Bronchial epithelial cell (primary cell): ENCODE measurements around the gene YIF1B. TPM values are rescaled to one million over a fixed set of nuclear protein-coding genes. Genes with fewer than 3 reads are reported as not detected.

Source experiments
- DNase-seq: peaks from one replicate; pipeline ENCODE4 v3.0.0-alpha.2; 2010; ENCODE audit warnings: low read depth
- FAIRE-seq: peaks from 2 replicates; lab custom pipeline; 2011; peaks lifted over from hg19 to GRCh38; lab: Jason Lieb, UNC
- H3K27me3 ChIP-seq: 2 replicates; pipeline ENCODE4 v1.5.1; 2011; ENCODE audit warnings: low read length; ENCODE audit not compliant: control insufficient read depth, insufficient read depth
- H3K36me3 ChIP-seq: 2 replicates; pipeline ENCODE4 v1.5.1; 2011; ENCODE audit warnings: low read length; ENCODE audit not compliant: control insufficient read depth, insufficient read depth
- H3K4me3 ChIP-seq: 2 replicates; pipeline ENCODE4 v1.5.1; 2011; ENCODE audit warnings: mild to moderate bottlenecking, low read depth, low read length, control low read depth
- CTCF ChIP-seq: IDR thresholded peaks from 2 replicates; pipeline ENCODE4 v1.5.1; 2011; ENCODE audit warnings: mild to moderate bottlenecking, moderate library complexity, low read length, control low read depth, inconsistent platforms; ENCODE audit not compliant: insufficient read depth, severe bottlenecking
- total RNA-seq: library from RNA; depleted of rRNA; stranded (reverse); fragments of >200 nt; gene quantifications from 2 replicates; pipeline ENCODE4 v1.2.1, GENCODE V29; 2014

Gene YIF1B
- total RNA-seq, 1 donor from 2014 or later: 30.0 TPM

GRCh38 chr19:38276942-38277517, 38.7 kb downstream of the YIF1B start:
- DNase-seq (no peak), FAIRE-seq (no peak)
- peaks cover 13% of the 10 kb centered on the region for H3K36me3 ChIP-seq
- no peak overlapping the region for H3K4me3 ChIP-seq
- TF ChIP-seq CTCF: no peak
- no peaks in the 10 kb centered on the region for H3K27me3 ChIP-seq

- no peak for DNase-seq
- Histone ChIP-seq H3K36me3 (peaks cover 11% of the 10 kb centered on the region), H3K4me3 (no peak overlapping the region), H3K27me3 (no peaks in the 10 kb centered on the region)
- no peak for FAIRE-seq
- no peak for TF ChIP-seq CTCF
These were observed 41.0 kb downstream of the YIF1B start for GRCh38 chr19:38274739-38275138.

- FAIRE-seq (no peak), DNase-seq (no peak)
- H3K36me3 ChIP-seq: peaks cover 11% of the 10 kb centered on the region
- no peak overlapping the region for H3K4me3 ChIP-seq
- no peaks in the 10 kb centered on the region for H3K27me3 ChIP-seq
- TF ChIP-seq CTCF: no peak
These were observed 42.2 kb downstream of the YIF1B start for GRCh38 chr19:38273499-38273898.

- Histone ChIP-seq H3K4me3 (no peak overlapping the region), H3K36me3 (peaks cover 9% of the 10 kb centered on the region), H3K27me3 (no peaks in the 10 kb centered on the region)
- TF ChIP-seq CTCF: no peak
- DNase-seq (no peak), FAIRE-seq (peak; percentile 18)
These were observed 45.1 kb downstream of the YIF1B start for GRCh38 chr19:38270587-38271167.

GRCh38 chr19:38268539-38268938, 47.2 kb downstream of the YIF1B start:
- H3K4me3 ChIP-seq: peak overlapping the region; percentile 98
- H3K27me3 ChIP-seq: no peaks in the 10 kb centered on the region
- no peak for FAIRE-seq
- TF ChIP-seq CTCF: no peak
- DNase-seq: no peak
- H3K36me3 ChIP-seq: peaks cover 6% of the 10 kb centered on the region
